ENCODE measurements around the gene IL1RAPL2.
A peak's percentile ranks its signal among the peaks of the same experiment; 100 is the strongest.

The IL1RAPL2 gene

GRCh38 chrX:105533951-105534350 is 968.0 kb downstream of the IL1RAPL2 start:
- TF ChIP-seq CTCF (IDR thresholded peaks at IDR 0.05; ENCODE audit: unreplicated experiment in 3 of 3): no peak
- Mint-ChIP-seq H3K4me1 (no peaks in the 10 kb centered on the region), H3K9me3 (peaks cover 16% of the 10 kb centered on the region), H3K27me3 (ENCODE audit: low read depth) (no peaks in the 10 kb centered on the region), H3K27ac (no peak overlapping the region), H3K4me3 (no peak overlapping the region), H3K36me3 (ENCODE audit: low read depth) (no peaks in the 10 kb centered on the region)

- Mint-ChIP-seq H3K4me3 (no peak overlapping the region), H3K36me3 (ENCODE audit: low read depth) (no peaks in the 10 kb centered on the region), H3K4me1 (no peaks in the 10 kb centered on the region), H3K27ac (no peak overlapping the region), H3K9me3 (peaks cover 6% of the 10 kb centered on the region), H3K27me3 (ENCODE audit: low read depth) (peaks cover 3% of the 10 kb centered on the region)
- no peak for TF ChIP-seq CTCF (IDR thresholded peaks at IDR 0.05; ENCODE audit: unreplicated experiment in 3 of 3)
These were observed 977.3 kb downstream of the IL1RAPL2 start for GRCh38 chrX:105543283-105543682.

GRCh38 chrX:105550043-105550663 is 984.2 kb downstream of the IL1RAPL2 start:
- H3K27me3 Mint-ChIP-seq (ENCODE audit: low read depth): peaks cover 3% of the 10 kb centered on the region
- no peak overlapping the region for H3K27ac Mint-ChIP-seq
- no peak overlapping the region for H3K4me3 Mint-ChIP-seq
- no peaks in the 10 kb centered on the region for H3K4me1 Mint-ChIP-seq
- no peaks in the 10 kb centered on the region for H3K36me3 Mint-ChIP-seq (ENCODE audit: low read depth)
- H3K9me3 Mint-ChIP-seq: no peaks in the 10 kb centered on the region
- TF ChIP-seq CTCF (IDR thresholded peaks at IDR 0.05; ENCODE audit: unreplicated experiment in 3 of 3): no peak

- Mint-ChIP-seq H3K9me3 (no peaks in the 10 kb centered on the region), H3K27me3 (ENCODE audit: low read depth) (no peaks in the 10 kb centered on the region), H3K36me3 (ENCODE audit: low read depth) (no peaks in the 10 kb centered on the region), H3K27ac (no peak overlapping the region), H3K4me1 (no peaks in the 10 kb centered on the region), H3K4me3 (no peak overlapping the region)
- no peak for TF ChIP-seq CTCF (IDR thresholded peaks at IDR 0.05; ENCODE audit: unreplicated experiment in 3 of 3)
These were observed 986.4 kb downstream of the IL1RAPL2 start for GRCh38 chrX:105552395-105552794.

GRCh38 chrX:105553118-105553517 is 987.1 kb downstream of the IL1RAPL2 start:
- H3K4me3 Mint-ChIP-seq: no peak overlapping the region
- H3K4me1 Mint-ChIP-seq: no peaks in the 10 kb centered on the region
- H3K27ac Mint-ChIP-seq: no peak overlapping the region
- H3K9me3 Mint-ChIP-seq: no peaks in the 10 kb centered on the region
- TF ChIP-seq CTCF (IDR thresholded peaks at IDR 0.05; ENCODE audit: unreplicated experiment in 3 of 3): no peak
- no peaks in the 10 kb centered on the region for H3K27me3 Mint-ChIP-seq (ENCODE audit: low read depth)
- H3K36me3 Mint-ChIP-seq (ENCODE audit: low read depth): no peaks in the 10 kb centered on the region

GRCh38 chrX:105564501-105564900 is 998.5 kb downstream of the IL1RAPL2 start:
- no peaks in the 10 kb centered on the region for H3K27me3 Mint-ChIP-seq (ENCODE audit: low read depth)
- peak overlapping the region in 1 of 3 experiments; percentile 61 for H3K27ac Mint-ChIP-seq
- H3K9me3 Mint-ChIP-seq: no peaks in the 10 kb centered on the region
- peaks cover 23% of the 10 kb centered on the region for H3K4me1 Mint-ChIP-seq
- H3K4me3 Mint-ChIP-seq: no peak overlapping the region
- no peaks in the 10 kb centered on the region for H3K36me3 Mint-ChIP-seq (ENCODE audit: low read depth)
- no peak for TF ChIP-seq CTCF (IDR thresholded peaks at IDR 0.05; ENCODE audit: unreplicated experiment in 3 of 3)

Measured in nephron (organoid).